Spleen (tissue), 7 donors: ENCODE data around the gene PCBP3.

Experiments used
- POLR2A ChIP-seq, 3 donors: fragments of 450-650 bp; IDR thresholded peaks; one replicate each; pipeline ENCODE4 v1.5.1; 2017; ENCODE audit warnings: antibody characterized with exemption in 3 of 3, mild to moderate bottlenecking in 1 of 3
- TF ChIP-seq, protein P1 (sequence below), 11 experiments: fragments of 200-600 bp in 7 of 11; fragments of 450-650 bp in 4 of 11; sonication (generic) in 4 of 11; IDR thresholded peaks in 8 of 11; conservative IDR thresholded peaks in 3 of 11; 1 replicate in 7 of 11; 2 replicates in 4 of 11; pipeline versions ENCODE4 v1.4.0 to v1.8.0; 2016 to 2021; ENCODE audit warnings: antibody characterized with exemption in 11 of 11, inconsistent platforms in 4 of 11, mild to moderate bottlenecking in 1 of 11
- donor health status: DM: no; HTN: no; CAD: no; lungs with moderate emphysema.
- donor health status: DM: no; HTN: no; CAD: no.
- donor health status: DM: no; HTN: no; CAD: no.

DNA sequence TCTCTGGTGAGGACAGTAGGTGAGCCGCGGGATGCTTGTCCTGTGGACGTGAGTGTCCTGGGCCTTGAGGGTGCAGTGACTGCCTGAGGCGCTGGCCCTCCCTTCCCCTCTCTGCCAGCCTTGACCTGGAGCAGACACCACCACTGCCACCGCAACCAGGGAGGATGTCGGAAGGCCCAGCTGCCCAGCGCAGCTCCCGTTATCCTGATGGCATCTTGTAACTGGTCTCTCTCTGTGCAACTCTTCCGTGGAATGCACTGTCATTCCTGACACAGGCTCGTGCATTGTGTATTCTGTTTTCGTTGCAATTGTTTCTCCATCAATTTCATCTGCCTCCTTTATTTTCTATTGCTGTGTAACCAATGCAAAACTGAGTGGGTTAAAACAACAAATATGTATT, 118.2 kb downstream of the PCBP3 start:
- TF ChIP-seq POLR2A (IDR thresholded peaks at IDR 0.05), result no peak
- TF ChIP-seq, protein P1, sequence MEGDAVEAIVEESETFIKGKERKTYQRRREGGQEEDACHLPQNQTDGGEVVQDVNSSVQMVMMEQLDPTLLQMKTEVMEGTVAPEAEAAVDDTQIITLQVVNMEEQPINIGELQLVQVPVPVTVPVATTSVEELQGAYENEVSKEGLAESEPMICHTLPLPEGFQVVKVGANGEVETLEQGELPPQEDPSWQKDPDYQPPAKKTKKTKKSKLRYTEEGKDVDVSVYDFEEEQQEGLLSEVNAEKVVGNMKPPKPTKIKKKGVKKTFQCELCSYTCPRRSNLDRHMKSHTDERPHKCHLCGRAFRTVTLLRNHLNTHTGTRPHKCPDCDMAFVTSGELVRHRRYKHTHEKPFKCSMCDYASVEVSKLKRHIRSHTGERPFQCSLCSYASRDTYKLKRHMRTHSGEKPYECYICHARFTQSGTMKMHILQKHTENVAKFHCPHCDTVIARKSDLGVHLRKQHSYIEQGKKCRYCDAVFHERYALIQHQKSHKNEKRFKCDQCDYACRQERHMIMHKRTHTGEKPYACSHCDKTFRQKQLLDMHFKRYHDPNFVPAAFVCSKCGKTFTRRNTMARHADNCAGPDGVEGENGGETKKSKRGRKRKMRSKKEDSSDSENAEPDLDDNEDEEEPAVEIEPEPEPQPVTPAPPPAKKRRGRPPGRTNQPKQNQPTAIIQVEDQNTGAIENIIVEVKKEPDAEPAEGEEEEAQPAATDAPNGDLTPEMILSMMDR (IDR thresholded peaks at IDR 0.05 in 8 of 11, conservative IDR thresholded peaks at IDR 0.05 in 3 of 11), result no peak
